Body of pancreas (tissue), 4 donors: ENCODE measurements around the gene ENPP1.

Experiments
- CTCF ChIP-seq, 7 experiments: fragments of 450-650 bp in 4 of 7; fragments of 200-600 bp in 3 of 7; sonication (generic) in 3 of 7; IDR thresholded peaks; one replicate each; pipeline ENCODE4 v1.5.1; 2016 to 2019; ENCODE audit warnings: antibody characterized with exemption in 7 of 7
- POLR2A ChIP-seq, 3 donors: fragments of 450-650 bp; IDR thresholded peaks; one replicate each; pipeline ENCODE4 v1.6.1; 2016; ENCODE audit warnings: antibody characterized with exemption in 3 of 3, mild to moderate bottlenecking in 2 of 3

- no peak for TF ChIP-seq POLR2A (IDR thresholded peaks at IDR 0.05)
- no peak for TF ChIP-seq CTCF (IDR thresholded peaks at IDR 0.05)
Measured at GRCh38 chr6:131877999-131878789, 70.4 kb downstream of the ENPP1 start.
